DOHH2 (cell line): Measurements from ENCODE around the gene PRKAR2A.

Source experiments
- CTCF ChIP-seq: fragments of 200-600 bp; sonication (generic); IDR thresholded peaks from one replicate; pipeline ENCODE4 v1.5.1; 2014; ENCODE audit warnings: antibody characterized with exemption, mild to moderate bottlenecking, low read depth, low read length; ENCODE audit not compliant: poor library complexity, severe bottlenecking
- EZH2phosphoT487 ChIP-seq: fragments of 200-600 bp; sonication (generic); IDR thresholded peaks from 2 replicates; pipeline ENCODE4 v1.6.1; 2017; ENCODE audit warnings: borderline replicate concordance, mild to moderate bottlenecking, antibody characterized with exemption, low read length, moderate library complexity, mixed read lengths

- TF ChIP-seq CTCF, result no peak
- no peak for TF ChIP-seq EZH2phosphoT487
Observed at GRCh38 chr3:48819234-48820221, 28.1 kb downstream of the PRKAR2A start.
